ENCODE measurements around the gene CAND2. TPM values are rescaled to one million over a fixed set of nuclear protein-coding genes. Genes with fewer than 3 reads are reported as not detected.
"Not testable (repeated sequence)": the region's sequence is repeated elsewhere in the genome, so short reads cannot be mapped to it uniquely, and the experiment has no call there.

The CAND2 gene
- total RNA-seq, 5 donors from 2014 or later (not counting 1 experiment from before 2014, with no cell fraction given) = 2.1 to 5.9 (median 3.2) TPM

DNA sequence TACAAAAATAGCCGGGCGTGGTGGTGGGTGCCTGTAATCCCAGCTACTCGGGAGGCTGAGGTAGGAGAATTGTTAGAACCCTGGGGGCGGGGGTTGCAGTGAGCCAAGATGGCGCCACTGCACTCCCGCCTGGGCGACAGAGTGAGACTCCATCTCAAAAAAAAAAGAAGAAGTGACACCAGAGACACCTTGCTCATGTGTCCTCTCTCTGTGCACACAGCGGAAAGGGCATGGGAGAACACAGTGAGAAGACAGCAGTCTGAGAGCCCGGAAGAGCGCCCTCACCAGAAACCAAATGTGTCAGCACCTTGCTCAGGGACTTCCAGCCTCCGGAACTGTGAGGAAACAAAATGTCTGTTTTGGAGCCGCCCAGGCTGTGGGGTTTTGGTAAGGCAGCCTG lies 85.4 kb downstream of the CAND2 start:
- H3K4me3 ChIP-seq (ENCODE audit: control insufficient read depth in 1 of 2, extremely low read depth in 1 of 2, low read length in 1 of 2); H3K36me3 ChIP-seq (ENCODE audit: control insufficient read depth in 2 of 2, extremely low read depth in 1 of 2, insufficient read depth in 1 of 2, low read length in 1 of 2); H3K4me1 ChIP-seq (ENCODE audit: control insufficient read depth in 1 of 2, extremely low read depth in 1 of 2, insufficient read depth in 2 of 2, low read length in 2 of 2); POLR2A ChIA-PET; H3K9me3 ChIP-seq; H3K9me3 Mint-ChIP-seq; H3K36me3 Mint-ChIP-seq; H3K27ac ChIP-seq (ENCODE audit: low read length); ATAC-seq (replicated peaks in 1 of 4); H3K27ac Mint-ChIP-seq; CTCF ChIA-PET; H3K27me3 Mint-ChIP-seq; H3K4me3 Mint-ChIP-seq; DNase-seq: not testable (repeated sequence)
- H3K4me1 Mint-ChIP-seq = peaks cover 6 to 18% (median 11%) of the 10 kb centered on the region in 3 donors
- peaks cover 0 to 27% of the 10 kb centered on the region in 2 experiments for H3K27me3 ChIP-seq (replicated peaks in 1 of 2; ENCODE audit: control insufficient read depth in 2 of 2, extremely low read depth in 1 of 2, insufficient read depth in 2 of 2, low read length in 1 of 2)
- WGBS (ENCODE audit: insufficient coverage) = 94% methylated on average over 10 of the region's 12 CpGs

DNA sequence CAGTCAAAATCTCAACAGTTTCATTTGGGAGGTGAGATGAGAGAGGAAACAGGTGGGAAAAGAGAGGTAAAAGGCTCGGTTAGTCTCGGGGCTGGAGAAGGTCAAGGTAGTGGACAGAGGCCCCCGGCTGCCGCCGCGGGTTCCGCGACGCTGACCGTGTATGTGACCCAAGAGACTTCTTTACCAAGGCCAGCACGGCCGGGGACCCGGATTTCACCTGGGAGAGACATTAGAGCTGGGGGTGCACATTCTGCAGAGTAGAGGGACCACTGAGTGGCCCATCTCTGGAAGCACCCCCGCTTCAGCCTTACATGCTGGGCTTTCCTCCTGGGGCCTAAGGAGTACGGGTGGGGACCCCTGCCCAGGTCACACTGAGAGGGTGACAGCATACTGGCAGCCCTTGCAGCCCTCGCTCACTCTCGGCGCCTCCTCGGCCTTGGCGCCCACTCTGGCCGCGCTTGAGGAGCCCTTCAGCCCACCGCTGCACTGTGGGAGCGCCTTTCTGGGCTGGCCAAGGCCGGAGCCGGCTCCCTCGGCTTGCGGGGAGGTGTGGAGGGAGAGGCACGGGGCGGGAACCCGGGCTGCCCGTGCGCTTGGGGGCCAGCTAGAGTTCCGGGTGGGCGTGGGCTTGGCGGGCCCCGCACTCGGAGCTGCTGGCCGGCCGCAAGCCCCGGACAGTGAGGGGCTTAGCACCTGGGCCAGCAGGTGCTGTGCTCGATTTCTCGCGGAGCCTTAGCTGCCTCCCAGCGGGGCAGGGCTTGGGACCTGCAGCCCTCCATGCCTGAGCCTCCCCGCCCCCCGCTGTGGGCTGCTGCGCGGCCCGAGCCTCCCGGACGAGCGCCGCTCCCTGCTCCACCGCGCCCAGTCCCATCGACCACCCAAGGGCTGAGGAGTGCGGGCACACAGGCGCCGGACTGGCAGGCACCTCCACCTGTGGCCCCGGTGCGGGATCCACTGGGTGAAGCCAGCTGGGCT lies 86.1 kb downstream of the CAND2 start:
- H3K27ac Mint-ChIP-seq = no peak overlapping the region
- H3K4me1 Mint-ChIP-seq = peaks cover 6 to 18% (median 11%) of the 10 kb centered on the region in 3 donors
- ATAC-seq (replicated peaks in 1 of 4) (no peak), DNase-seq (no peak)
- ChIA-PET CTCF (no interaction called here), POLR2A (no interaction called here)
- Histone ChIP-seq H3K4me1 (ENCODE audit: control insufficient read depth in 1 of 2, extremely low read depth in 1 of 2, insufficient read depth in 2 of 2, low read length in 2 of 2) (peaks cover 5 to 7% of the 10 kb centered on the region in 2 experiments), H3K36me3 (ENCODE audit: control insufficient read depth in 2 of 2, extremely low read depth in 1 of 2, insufficient read depth in 1 of 2, low read length in 1 of 2) (peaks cover 0 to 4% of the 10 kb centered on the region in 2 donors), H3K27ac (ENCODE audit: low read length) (no peak overlapping the region), H3K9me3 (no peaks in the 10 kb centered on the region), H3K4me3 (ENCODE audit: control insufficient read depth in 1 of 2, extremely low read depth in 1 of 2, low read length in 1 of 2) (no peak overlapping the region), H3K27me3 (replicated peaks in 1 of 2; ENCODE audit: control insufficient read depth in 2 of 2, extremely low read depth in 1 of 2, insufficient read depth in 2 of 2, low read length in 1 of 2) (peaks cover 0 to 31% of the 10 kb centered on the region in 2 experiments)
- WGBS (ENCODE audit: insufficient coverage) = 94% methylated on average over 59 of the region's 62 CpGs
- no peaks in the 10 kb centered on the region for H3K36me3 Mint-ChIP-seq
- H3K27me3 Mint-ChIP-seq = peaks cover 3 to 11% of the 10 kb centered on the region in 2 donors
- H3K9me3 Mint-ChIP-seq = no peaks in the 10 kb centered on the region
- H3K4me3 Mint-ChIP-seq = no peak overlapping the region

- ChIA-PET CTCF (no interaction called here), POLR2A (no interaction called here)
- Mint-ChIP-seq H3K4me3 (no peak overlapping the region), H3K27ac (no peak overlapping the region), H3K9me3 (no peaks in the 10 kb centered on the region), H3K36me3 (no peaks in the 10 kb centered on the region), H3K27me3 (peaks cover 9 to 17% of the 10 kb centered on the region in 2 donors), H3K4me1 (peaks cover 6 to 18% (median 11%) of the 10 kb centered on the region in 3 donors)
- DNase-seq (no peak), ATAC-seq (replicated peaks in 1 of 4) (no peak)
- H3K4me3 ChIP-seq (ENCODE audit: control insufficient read depth in 1 of 2, extremely low read depth in 1 of 2, low read length in 1 of 2) = no peak overlapping the region
- no peaks in the 10 kb centered on the region for H3K9me3 ChIP-seq
- no peak overlapping the region for H3K27ac ChIP-seq (ENCODE audit: low read length)
- peaks cover 0 to 40% of the 10 kb centered on the region in 2 experiments for H3K27me3 ChIP-seq (replicated peaks in 1 of 2; ENCODE audit: control insufficient read depth in 2 of 2, extremely low read depth in 1 of 2, insufficient read depth in 2 of 2, low read length in 1 of 2)
- WGBS (ENCODE audit: insufficient coverage) = 86% methylated on average over 2 of the region's 15 CpGs
- peaks cover 5 to 7% of the 10 kb centered on the region in 2 experiments for H3K4me1 ChIP-seq (ENCODE audit: control insufficient read depth in 1 of 2, extremely low read depth in 1 of 2, insufficient read depth in 2 of 2, low read length in 2 of 2)
- H3K36me3 ChIP-seq (ENCODE audit: control insufficient read depth in 2 of 2, extremely low read depth in 1 of 2, insufficient read depth in 1 of 2, low read length in 1 of 2) = peaks cover 0 to 4% of the 10 kb centered on the region in 2 donors
Measured at GRCh38 chr3:12884186-12884680, 87.8 kb downstream of the CAND2 start.

Other genes starting within 250 kb of the CAND2 start
- gene MKRN2, start 239.6 kb upstream of the CAND2 start, total RNA-seq = 10 to 100 TPM; 22.2 to 31.7 (median 27.5) TPM
- gene RAF1, start 132.6 kb upstream of the CAND2 start, total RNA-seq = 100 to 1,000 TPM in 4 of 5 donors, 10 to 100 TPM in 1; 95.3 to 112 (median 105) TPM
- not detected for gene TMEM40, start 37.4 kb upstream of the CAND2 start, total RNA-seq
- gene RPL32, start 44.9 kb downstream of the CAND2 start, total RNA-seq = 1,000 to 10,000 TPM; 3,117 to 3,787 (median 3,363) TPM